Spleen (tissue), 7 donors: Measurements from ENCODE around the gene MARK3.

ENCODE experiments used
- CTCF ChIP-seq, 11 experiments: fragments of 200-600 bp in 7 of 11; fragments of 450-650 bp in 4 of 11; sonication (generic) in 4 of 11; IDR thresholded peaks in 8 of 11; conservative IDR thresholded peaks in 3 of 11; 1 replicate in 7 of 11; 2 replicates in 4 of 11; pipeline versions ENCODE4 v1.4.0 to v1.8.0; 2016 to 2021; ENCODE audit warnings: antibody characterized with exemption in 11 of 11, inconsistent platforms in 4 of 11, mild to moderate bottlenecking in 1 of 11
- POLR2A ChIP-seq, 3 donors: fragments of 450-650 bp; IDR thresholded peaks; one replicate each; pipeline ENCODE4 v1.5.1; 2017; ENCODE audit warnings: antibody characterized with exemption in 3 of 3, mild to moderate bottlenecking in 1 of 3
- donor health status: DM: no; HTN: no; CAD: no; lungs with moderate emphysema.
- donor health status: DM: no; HTN: no; CAD: no.
- donor health status: DM: no; HTN: no; CAD: no.

GRCh38 chr14:103488071-103488470, 102.9 kb downstream of the MARK3 start:
- TF ChIP-seq CTCF (IDR thresholded peaks at IDR 0.05 in 8 of 11, conservative IDR thresholded peaks at IDR 0.05 in 3 of 11), result no peak
- TF ChIP-seq POLR2A (IDR thresholded peaks at IDR 0.05), result no peak
